KBM-7 (cell line): ENCODE measurements around the gene METTL22.

Experiments used
- DNase-seq: peaks from one replicate; pipeline ENCODE4 v3.0.0-alpha.2; 2015
- in situ Hi-C: fragments of 300-500 bp; cut with MboI; formaldehyde crosslinking; loops from 2 replicates; pipeline ENCODE4 v1.14.3; 2020; ENCODE audit warnings: low sequenced_read_pairs, low pct_unique_long_range_greater_than_20kb, mixed read lengths

Gene METTL22

GRCh38 chr16:8651958-8652357, 30.5 kb downstream of the METTL22 start:
- DNase-seq, result peak; percentile 9
- in situ Hi-C loops, result loop anchor here (25.0 kb wide), 3 partner anchors 135 to 485 kb away; partner anchors contain the start of genes LITAFD, PMM2 and TMEM186

DNA sequence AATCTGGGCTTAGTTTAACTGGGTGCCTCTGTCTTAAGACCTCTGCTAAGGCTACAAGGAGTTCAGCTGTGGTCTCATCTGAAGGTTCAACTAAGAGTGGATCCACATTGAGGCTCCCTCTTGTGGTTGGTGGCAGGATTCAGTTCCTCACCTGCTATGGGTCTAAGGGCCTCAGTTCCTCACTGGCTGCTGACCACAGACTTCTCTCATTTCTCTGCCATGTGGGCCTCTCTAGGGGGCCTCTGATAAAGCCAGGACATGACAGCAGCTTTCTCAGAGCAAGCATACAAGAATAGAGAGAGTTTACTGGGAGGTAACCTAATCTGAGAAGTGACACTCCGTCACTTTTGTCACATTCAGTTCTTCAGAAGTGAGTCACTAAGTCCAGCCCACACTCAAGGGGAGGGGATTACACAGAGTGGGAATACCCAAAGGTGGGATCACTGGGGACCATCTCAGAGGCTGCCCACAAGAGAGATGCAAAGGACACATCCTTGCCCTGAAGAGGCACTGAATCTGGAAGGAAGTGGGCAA, 33.8 kb downstream of the METTL22 start:
- peak; percentile 67 for DNase-seq
- in situ Hi-C loops, result loop anchor here (25.0 kb wide), 3 partner anchors 132 to 482 kb away; partner anchors contain the start of genes LITAFD, PMM2 and TMEM186

- in situ Hi-C loops, result loop anchor here (25.0 kb wide), 3 partner anchors 131 to 481 kb away; partner anchors contain the start of genes LITAFD, PMM2 and TMEM186
- no peak for DNase-seq
Observed at GRCh38 chr16:8656376-8656775, 34.9 kb downstream of the METTL22 start.

DNA sequence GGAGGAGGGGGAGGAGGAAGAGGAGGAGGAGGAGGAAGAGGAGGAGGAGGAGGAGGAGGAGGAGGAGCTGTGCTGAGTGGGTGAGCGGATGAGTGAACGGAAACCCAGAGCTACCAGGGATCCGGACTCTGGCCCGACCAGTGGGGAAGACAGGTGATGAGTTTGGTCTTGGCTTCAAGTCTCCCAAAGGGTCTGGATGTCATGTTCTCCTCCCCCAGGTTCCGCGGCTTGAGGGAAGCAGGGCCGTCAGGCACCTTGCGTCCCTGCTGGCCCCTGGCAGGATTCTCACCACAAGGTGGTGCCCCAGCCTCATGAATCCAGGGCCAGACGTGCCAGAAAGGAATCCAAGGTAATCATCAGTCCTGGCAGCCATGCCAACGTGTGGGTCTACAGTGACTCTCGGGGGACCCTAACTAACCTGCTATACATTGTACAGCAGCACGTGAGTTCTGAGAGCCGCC, 39.4 kb downstream of the METTL22 start:
- in situ Hi-C loops, result loop anchor here (25.0 kb wide), 3 partner anchors 126 to 476 kb away; partner anchors contain the start of genes LITAFD, PMM2 and TMEM186
- DNase-seq, result peak; percentile 83

DNA sequence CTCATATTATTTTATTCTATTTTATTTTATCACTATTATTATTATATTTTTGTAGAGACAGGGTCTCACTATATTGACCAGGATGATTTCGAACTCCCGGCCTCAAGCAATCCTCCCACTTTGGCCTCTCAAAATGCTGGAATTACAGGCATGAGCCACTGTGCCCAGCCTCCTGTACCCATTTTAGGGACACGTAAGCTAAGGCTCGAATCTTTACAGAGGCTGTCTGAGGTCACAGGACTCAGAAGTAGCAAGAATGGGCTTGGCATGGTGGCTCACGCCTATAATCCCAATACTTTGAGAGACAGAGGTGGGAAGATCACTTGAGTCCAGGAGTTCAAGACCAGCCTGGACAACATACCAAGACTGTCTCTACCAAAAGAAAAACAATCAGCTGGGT, 40.2 kb downstream of the METTL22 start:
- in situ Hi-C loops, result loop anchor here (25.0 kb wide), 3 partner anchors 126 to 476 kb away; partner anchors contain the start of genes LITAFD, PMM2 and TMEM186
- no peak for DNase-seq

- DNase-seq, result no peak
- in situ Hi-C loops, result loop anchor here (25.0 kb wide), 3 partner anchors 124 to 474 kb away; partner anchors contain the start of genes LITAFD, PMM2 and TMEM186
Observed at GRCh38 chr16:8663192-8664089, 41.9 kb downstream of the METTL22 start.

DNA sequence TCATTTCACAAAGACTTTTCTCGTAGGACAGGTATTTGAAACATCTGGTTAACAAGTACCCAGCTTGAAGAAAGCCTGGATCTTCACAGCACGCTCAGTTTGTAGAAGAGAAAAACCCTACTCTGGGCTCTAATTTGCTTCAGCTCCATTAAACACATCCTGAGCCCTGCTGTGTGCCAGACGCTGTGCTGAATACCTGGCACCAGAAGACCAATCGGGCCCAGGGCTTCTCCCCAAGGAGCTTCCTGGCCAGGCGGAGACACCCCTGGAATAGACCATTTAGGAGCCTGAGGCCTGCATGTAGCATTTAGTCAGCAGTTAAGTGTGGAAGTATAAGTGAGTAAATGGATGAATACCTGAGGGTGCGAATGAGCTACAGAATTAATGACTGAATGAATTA, 44.0 kb downstream of the METTL22 start:
- in situ Hi-C loops, result loop anchor here (25.0 kb wide), 3 partner anchors 122 to 472 kb away; partner anchors contain the start of genes LITAFD, PMM2 and TMEM186
- DNase-seq, result no peak

DNA sequence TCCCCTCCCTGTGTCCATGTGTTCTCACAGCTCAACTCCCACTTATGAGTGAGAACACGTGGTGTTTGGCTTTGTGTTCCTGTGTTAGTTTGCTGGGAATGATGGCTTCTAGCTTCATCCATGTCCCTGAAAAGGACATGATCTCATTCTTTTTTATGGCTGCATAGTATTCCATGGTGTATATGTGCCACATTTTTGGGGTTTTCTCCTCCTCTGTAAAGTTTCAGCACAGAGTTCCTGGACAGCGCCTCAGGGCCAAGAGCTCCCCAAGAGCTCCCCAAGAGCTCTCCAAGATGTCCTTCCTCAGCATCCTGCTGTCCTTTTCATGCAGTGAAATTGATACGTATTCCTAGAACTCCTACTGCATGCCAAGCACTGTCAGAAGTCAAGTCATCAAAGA, 46.0 kb downstream of the METTL22 start:
- DNase-seq, result no peak
- in situ Hi-C loops, result loop anchor here (25.0 kb wide), 3 partner anchors 120 to 470 kb away; partner anchors contain the start of genes LITAFD, PMM2 and TMEM186

GRCh38 chr16:8668113-8668512, 46.6 kb downstream of the METTL22 start:
- in situ Hi-C loops, result loop anchor here (25.0 kb wide), 3 partner anchors 119 to 469 kb away; partner anchors contain the start of genes LITAFD, PMM2 and TMEM186
- no peak for DNase-seq

- DNase-seq, result no peak
- in situ Hi-C loops, result loop anchor here (25.0 kb wide), 3 partner anchors 118 to 468 kb away; partner anchors contain the start of genes LITAFD, PMM2 and TMEM186
Observed at GRCh38 chr16:8669481-8669880, 48.0 kb downstream of the METTL22 start.

DNA sequence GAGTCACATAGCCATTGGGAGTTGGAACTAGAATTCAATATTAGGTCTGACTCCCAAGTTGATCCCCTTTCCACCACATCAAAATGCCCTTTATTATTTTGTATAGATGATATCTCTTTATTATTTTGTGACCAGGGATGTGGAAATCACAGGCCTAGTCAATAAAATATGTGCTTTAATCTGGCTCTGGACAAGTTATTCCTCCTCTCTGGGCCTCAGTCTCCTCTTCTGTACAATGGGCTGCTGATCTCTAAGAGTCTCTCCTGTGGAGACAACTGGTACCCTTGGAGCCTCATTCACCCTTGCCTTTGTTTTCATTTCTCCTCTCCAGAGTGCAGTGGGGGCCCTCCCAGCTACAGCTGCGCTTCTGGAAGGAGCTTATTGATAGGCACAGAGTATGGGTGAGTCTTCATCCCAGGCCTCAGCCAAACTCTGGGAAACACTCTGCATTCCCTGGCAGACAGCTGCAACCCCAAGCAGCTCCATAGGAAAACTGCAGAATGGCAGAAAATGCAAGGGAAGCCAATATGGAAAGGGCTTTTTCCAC, 48.6 kb downstream of the METTL22 start:
- DNase-seq, result no peak
- in situ Hi-C loops, result loop anchor here (25.0 kb wide), 3 partner anchors 117 to 467 kb away; partner anchors contain the start of genes LITAFD, PMM2 and TMEM186

- no peak for DNase-seq
- in situ Hi-C loops, result loop anchor here (25.0 kb wide), 3 partner anchors 113 to 463 kb away; partner anchors contain the start of genes LITAFD, PMM2 and TMEM186
Observed at GRCh38 chr16:8673611-8674412, 52.3 kb downstream of the METTL22 start.

GRCh38 chr16:8674413-8675022, 53.0 kb downstream of the METTL22 start, which contains the start of gene ABAT:
Gene ABAT (plus strand): TSS chr16:8674617. CDS start chr16:8735740, 61,123 bp downstream.
- in situ Hi-C loops, result loop anchor here (25.0 kb wide), 3 partner anchors 113 to 463 kb away; partner anchors contain the start of genes LITAFD, PMM2 and TMEM186
- DNase-seq, result peak; percentile 86

GRCh38 chr16:8675183-8676159, 54.0 kb downstream of the METTL22 start:
- DNase-seq, result no peak
- in situ Hi-C loops, result no loop called here

GRCh38 chr16:8676160-8676547, 54.7 kb downstream of the METTL22 start:
- in situ Hi-C loops, result no loop called here

GRCh38 chr16:8676737-8677375, 55.4 kb downstream of the METTL22 start:
- no peak for DNase-seq
- in situ Hi-C loops, result no loop called here

More at GRCh38 chr16:8676160-8676547, 54.7 kb downstream of the METTL22 start:
- DNase-seq, result no peak
